ENCODE data around the gene FXYD3.

DNA sequence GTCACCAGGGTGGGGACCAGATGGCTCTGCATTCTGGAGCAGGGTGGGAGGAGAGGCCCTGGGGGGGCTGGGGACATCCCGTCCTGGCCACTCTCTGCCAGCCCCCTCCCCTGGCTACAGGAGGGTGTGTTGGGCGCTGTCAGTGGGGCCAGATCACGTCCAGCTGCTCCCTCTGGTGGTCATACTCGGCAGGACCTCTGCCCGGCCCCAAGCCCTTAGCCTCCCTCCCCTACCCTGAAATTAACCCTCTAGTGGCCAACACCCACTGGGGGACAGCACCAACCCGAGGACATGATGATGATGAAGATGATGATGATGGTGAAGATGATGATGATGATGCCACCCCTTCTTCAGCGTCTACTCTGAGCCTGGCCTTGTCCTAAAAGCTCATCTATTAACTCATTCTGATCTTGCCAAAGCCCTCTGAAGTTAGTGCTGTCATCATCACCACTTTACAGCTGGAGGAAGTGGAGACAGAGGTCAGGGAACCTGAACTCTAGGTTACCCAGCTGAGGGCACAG is 19.8 kb downstream of the FXYD3 start:
- TF ChIP-seq CTCF (IDR thresholded peaks at IDR 0.05 in 2 of 3, conservative IDR thresholded peaks at IDR 0.05 in 1 of 3; ENCODE audit: borderline replicate concordance in 1 of 3, insufficient read depth in 1 of 3, low read depth in 2 of 3, low read length in 2 of 3), result peak; percentile 83 to 88 (median 87)
- TF ChIP-seq POLR2AphosphoS5 (IDR thresholded peaks at IDR 0.05; ENCODE audit: low read depth, low read length), result no peak
- no peak for TF ChIP-seq SIN3A (IDR thresholded peaks at IDR 0.05; ENCODE audit: low read depth)

All from HCT116 (cell line).